IPS DF 19.7 (cell line): Measurements from ENCODE around the gene CAPZA1.

Experiments
- DNase-seq: peaks from one replicate; pipeline ENCODE4 v3.0.0-alpha.2; 2013; ENCODE audit warnings: low read depth, low spot score

Gene CAPZA1

DNA sequence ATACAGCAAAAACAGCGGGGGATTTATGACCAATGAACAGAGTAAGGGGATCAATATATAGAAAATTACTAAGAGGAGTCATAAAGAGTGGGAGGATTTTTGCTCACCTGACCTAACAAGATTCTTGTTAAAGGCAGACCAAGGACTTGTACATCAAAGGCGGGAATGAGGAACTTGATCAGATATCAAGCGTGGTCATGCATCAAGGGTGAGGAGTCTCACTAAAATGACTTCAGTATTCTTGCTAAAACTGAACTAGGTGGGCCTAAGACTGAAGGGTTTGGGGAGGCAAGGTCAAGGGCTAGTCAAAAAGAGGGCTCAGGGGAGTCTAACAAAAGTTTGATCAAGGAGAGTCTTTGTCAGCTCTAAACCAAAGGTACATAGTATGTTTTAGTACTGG, 56.9 kb downstream of the CAPZA1 start:
- no peak for DNase-seq

DNA sequence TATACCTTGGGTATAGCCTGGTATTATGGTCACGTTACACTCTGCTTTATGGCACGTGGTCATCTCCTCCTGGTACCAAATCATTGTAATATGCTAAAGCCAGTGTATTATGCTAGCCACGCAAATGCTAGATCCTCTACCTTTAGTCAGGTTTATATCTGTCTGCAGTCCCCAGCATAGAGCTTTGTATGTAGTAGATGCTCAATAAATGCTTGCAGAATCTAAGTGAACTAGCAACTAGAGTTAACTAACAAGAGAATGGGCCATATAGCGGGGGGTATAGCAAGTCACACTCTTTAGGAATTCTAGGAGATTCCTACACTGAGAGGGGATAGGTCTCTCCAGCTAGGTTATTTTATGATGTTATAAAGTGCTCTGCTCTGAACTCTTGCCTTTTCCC, 57.9 kb downstream of the CAPZA1 start:
- no peak for DNase-seq

DNA sequence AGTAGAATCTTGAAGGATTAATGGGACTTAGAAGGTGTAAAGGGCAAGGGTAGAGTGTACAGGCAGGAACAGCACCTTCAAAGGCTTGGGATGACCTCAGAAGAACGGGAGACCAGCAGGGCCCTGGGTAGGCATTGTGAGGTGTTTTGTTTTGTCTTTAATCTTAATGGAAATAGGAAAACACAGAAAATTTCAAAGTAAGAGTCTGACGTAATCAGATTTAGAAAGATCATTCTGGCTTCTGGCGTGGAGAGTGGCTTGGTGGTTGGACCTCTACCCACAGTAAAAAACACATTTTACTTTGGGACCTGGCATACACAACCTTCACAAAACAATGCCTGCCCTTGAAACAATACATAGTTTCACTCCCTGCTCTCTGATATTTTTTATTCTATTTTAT, 59.0 kb downstream of the CAPZA1 start:
- DNase-seq: no peak

DNA sequence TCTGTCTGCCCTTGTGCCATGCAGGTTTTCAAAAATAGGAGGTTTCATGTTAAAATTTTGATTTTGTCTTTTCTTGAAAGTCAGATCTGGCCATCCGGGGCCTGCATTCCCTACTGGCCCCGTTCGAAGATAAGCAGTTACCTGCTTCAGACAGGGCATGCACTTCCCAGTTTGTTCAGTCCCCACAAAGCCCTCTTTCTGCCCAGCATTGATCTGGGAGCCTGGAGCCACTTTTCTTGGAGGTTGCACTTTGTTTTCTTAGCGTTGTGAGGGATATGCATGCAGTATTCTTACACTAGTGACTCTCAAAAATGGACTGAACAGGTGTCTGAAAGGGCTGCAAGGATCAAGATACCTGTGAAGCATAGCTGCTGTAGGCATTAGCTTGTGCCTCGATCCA, 66.3 kb downstream of the CAPZA1 start:
- DNase-seq: no peak

DNA sequence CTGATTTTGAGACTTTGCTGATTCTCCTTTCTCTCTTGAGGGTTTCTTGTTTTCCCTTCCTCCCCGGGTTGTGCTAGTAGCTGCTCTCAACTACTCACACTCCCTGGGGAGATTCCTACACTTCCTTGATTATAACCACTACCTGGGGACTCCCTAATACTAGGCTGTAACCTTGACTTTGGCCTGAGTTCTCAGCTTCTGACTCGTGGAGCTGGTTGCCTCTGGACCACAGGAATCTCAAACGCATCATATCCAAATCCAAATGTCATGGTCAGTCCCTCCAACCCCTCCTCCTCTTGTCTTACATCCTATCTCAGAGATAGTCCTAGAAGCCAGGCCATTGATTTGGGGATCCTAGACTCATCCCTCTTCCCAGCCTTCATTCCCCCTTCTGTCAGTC, 66.8 kb downstream of the CAPZA1 start:
- no peak for DNase-seq

DNA sequence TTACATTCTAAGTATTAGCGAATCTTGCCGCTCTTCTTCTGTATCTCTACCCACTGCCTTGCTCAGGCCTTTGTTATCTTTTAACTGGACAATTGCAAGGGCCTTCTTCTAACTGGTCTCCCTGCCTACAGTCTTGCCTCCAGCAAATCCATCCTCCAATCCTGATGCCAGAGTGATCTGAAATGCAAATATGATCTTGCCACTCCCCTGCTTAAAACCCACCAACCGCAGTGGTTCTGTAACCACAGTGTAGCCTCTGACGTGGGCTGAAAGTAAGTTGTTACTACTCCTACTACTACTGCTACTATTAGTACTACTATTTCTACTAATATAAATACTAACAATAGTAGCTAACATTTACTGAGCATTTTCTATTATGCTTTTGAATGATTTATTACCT, 67.2 kb downstream of the CAPZA1 start:
- no peak for DNase-seq

DNA sequence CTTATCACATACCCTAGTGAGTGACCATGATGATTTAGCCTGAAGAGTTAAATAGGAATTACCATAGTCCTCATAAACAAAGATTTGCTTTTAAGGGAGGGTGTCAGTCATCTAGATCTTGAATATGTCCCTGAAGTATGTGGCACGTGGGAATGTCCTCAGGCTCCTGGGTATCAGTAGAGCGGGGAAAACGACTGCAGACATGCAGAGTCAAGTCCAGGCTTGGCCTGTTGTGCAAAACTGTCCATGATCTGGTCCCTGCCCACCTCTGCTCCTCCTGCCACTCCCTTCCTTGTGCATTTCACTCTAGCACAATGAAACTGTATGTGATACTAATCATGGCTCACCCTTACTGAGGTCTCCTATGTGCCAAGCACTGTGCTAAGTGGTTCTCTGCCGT, 67.7 kb downstream of the CAPZA1 start:
- DNase-seq: no peak

DNA sequence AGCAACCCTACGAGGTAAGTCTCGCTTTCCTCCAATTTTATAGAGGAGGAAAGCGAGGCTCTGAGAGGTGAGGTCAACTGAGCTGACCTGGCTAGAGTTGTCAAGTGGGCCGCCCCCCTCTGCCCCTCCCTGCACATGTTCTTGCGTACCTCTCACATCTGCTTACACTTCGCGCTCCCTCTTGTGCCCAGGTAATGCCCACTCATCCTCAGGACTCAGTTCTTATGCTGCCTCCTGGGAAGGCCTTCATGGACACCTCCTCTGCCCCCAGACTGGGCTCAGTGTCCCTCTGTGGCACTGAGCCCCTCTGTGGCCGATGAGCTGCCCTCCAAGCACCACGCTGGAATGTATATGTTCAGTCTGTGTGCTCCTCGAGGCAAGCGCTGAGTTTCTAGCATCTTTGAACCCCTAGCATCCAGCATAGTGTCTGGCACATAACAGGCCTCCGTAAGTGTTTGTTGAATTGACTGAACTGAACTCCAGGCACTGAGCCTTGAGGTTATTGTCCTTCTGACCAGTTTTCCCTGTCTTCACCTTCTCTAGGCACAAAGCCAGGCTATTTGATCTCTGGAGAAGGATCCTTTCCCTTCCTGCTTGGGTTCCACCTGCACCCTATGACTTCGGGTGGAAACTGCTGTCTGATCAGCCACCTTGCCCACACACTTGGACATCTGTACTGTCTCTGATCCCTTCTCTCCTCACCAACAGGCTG, 68.3 kb downstream of the CAPZA1 start:
- DNase-seq: no peak

DNA sequence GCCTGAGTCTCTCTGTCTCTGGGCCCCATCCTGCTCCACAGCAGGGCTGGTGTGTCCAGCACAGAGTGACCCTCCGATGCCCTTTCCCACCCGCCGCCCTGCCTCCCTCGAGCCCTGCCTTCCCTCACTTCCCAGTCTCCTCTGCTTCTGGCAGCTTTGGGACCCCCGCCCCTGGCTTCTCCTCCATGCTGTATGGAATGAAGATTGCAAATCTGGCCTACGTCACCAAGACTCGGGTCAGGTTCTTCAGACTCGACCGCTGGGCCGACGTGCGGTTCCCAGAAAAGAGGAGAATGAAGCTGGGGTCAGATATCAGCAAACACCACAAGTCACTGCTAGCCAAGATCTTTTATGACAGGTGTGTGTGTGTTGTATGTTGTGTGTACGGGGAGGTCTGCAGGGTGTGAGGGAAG, 69.2 kb downstream of the CAPZA1 start:
- DNase-seq: no peak

DNA sequence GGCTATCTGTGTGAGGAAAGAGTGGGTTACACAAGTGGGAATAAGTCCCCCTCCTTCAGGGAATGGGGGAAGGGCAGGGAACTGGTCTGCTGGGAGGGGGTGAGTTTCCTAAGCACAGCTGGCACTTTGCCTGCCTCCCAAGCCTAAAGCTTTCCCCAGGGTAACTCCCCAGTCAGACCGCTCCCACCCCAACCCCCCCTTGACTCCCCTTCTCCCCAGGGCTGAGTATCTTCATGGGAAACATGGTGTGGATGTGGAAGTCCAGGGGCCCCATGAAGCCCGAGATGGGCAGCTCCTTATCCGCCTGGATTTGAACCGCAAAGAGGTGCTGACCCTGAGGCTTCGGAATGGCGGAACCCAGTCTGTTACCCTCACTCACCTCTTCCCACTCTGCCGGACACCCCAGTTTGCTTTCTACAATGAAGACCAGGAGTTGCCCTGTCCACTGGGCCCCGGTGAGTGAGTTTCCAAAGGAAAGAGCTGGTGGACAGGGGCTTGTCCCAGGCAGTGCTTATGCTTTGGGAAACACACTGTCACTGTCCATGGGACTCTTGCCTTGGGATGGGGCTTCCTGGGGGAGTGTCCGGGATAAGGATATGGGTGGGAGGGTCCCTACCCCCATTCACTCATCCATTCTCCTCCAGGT, 69.7 kb downstream of the CAPZA1 start:
- no peak for DNase-seq

DNA sequence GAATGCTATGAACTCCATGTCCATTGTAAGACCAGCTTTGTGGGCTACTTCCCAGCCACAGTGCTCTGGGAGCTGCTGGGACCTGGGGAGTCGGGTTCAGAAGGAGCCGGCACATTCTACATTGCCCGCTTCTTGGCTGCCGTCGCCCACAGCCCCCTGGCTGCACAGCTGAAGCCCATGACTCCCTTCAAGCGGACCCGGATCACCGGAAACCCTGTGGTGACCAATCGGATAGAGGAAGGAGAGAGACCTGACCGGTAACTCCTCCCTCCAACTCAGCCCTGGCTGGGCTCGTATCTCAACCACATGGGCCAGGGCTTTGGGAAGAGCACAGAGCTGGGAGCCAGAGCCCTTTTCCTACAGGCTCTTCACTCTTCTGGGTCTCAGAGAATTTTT, 70.2 kb downstream of the CAPZA1 start:
- DNase-seq: no peak

DNA sequence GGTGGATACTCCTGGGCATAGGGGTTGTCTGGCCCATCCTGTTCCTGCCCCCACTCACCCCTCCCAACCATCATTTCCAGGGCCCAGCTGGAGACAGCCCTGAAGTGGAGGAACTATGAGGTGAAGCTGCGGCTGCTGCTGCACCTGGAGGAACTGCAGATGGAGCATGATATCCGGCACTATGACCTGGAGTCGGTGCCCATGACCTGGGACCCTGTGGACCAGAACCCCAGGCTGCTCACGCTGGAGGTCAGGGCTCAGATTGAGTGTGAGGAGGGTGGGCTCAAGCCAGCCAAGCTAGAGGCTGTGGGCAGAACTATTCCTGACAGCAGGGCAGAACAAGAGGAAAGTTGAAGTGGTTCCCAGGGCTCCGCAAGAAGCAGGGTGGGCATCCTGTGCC, 73.0 kb downstream of the CAPZA1 start:
- no peak for DNase-seq

DNA sequence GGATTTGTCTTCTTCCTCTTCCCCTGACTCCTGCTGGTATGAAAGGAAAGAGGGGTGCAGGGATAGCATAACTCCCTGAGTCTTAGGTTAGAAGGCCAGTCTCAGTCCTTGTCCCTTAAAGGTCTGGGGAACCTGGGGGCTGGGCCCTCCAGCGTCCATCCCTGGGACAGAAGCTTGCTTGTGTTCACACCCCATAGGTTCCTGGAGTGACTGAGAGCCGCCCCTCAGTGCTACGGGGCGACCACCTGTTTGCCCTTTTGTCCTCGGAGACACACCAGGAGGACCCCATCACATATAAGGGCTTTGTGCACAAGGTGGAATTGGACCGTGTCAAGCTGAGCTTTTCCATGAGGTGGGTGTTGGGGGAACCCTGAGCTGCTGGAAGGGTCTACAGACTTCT, 74.2 kb downstream of the CAPZA1 start:
- no peak for DNase-seq

DNA sequence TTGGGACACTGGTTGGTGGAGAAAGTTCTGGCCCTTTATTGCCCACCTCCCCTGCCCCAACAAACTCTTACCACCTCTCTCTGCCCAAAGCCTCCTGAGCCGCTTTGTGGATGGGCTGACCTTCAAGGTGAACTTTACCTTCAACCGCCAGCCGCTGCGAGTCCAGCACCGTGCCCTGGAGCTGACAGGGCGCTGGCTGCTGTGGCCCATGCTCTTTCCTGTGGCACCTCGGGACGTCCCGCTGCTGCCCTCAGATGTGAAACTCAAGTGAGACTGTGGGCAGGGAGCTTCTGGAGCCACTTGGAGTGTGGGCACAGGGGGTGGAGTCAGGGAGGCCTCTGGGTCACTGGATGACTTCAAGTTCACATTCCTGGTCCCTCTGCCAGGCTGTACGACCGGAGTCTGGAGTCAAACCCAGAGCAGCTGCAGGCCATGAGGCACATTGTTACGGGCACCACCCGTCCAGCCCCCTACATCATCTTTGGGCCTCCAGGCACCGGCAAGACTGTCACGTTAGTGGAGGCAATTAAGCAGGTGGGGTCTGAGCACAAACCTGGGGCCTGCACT, 74.8 kb downstream of the CAPZA1 start:
- DNase-seq: no peak

DNA sequence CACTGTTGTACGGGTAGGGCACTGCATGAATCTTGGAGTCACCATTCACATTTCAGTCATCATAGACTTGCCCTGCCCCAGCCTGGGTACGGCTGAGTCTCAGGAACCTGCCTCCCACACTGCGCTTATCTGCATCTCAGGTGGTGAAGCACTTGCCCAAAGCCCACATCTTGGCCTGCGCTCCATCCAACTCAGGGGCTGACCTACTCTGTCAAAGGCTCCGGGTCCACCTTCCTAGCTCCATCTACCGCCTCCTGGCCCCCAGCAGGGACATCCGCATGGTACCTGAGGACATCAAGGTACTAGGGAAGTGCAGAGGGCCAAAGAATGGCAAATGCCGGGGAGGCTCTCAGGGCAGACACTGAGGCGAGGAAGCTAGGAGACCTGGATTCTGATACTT, 75.6 kb downstream of the CAPZA1 start:
- no peak for DNase-seq

DNA sequence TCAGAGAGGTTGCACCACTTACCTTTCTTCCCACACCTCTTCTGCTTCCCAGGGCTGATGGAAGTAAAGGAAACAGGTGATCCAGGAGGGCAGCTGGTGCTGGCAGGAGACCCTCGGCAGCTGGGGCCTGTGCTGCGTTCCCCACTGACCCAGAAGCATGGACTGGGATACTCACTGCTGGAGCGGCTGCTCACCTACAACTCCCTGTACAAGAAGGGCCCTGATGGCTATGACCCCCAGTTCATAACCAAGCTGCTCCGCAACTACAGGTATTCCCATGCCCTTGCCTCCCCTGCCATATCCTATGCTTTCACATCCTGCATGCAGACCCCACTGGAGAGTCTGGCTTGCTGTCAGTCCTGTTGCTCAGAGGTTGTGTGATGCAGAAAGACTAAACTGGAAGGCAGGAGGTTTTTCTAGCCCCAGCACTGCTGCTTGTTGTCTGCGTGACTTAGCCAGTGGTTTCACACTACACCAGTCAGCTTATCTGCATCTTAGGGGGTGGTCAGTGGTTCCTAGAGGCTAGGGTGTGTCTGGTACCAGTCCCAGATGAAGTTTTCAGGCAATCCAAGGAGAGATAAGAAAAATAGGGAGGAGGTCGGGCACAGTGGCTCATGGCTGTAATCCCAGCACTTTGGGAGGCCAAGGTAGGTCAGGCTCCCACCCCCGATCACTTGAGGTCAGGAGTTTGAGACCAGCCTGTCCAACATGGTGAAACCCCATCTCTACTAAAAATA, 77.1 kb downstream of the CAPZA1 start:
- no peak for DNase-seq

DNA sequence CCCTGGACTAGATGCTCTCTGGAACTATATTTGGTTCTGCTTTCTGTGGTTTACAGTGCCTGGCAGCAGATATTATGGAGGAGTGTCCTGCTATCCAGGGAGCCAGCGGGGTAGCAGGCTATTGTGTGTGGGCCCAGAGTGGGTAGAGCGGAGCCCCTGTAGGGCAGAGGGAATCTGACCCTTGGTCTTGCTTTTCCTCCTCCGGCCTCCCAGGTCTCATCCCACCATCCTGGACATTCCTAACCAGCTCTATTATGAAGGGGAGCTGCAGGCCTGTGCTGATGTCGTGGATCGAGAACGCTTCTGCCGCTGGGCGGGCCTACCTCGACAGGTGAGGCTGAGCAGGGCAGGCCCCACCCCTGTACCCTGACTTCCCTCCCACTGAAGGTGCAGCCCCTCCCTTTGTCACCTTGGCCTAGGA, 78.2 kb downstream of the CAPZA1 start:
- DNase-seq: no peak

DNA sequence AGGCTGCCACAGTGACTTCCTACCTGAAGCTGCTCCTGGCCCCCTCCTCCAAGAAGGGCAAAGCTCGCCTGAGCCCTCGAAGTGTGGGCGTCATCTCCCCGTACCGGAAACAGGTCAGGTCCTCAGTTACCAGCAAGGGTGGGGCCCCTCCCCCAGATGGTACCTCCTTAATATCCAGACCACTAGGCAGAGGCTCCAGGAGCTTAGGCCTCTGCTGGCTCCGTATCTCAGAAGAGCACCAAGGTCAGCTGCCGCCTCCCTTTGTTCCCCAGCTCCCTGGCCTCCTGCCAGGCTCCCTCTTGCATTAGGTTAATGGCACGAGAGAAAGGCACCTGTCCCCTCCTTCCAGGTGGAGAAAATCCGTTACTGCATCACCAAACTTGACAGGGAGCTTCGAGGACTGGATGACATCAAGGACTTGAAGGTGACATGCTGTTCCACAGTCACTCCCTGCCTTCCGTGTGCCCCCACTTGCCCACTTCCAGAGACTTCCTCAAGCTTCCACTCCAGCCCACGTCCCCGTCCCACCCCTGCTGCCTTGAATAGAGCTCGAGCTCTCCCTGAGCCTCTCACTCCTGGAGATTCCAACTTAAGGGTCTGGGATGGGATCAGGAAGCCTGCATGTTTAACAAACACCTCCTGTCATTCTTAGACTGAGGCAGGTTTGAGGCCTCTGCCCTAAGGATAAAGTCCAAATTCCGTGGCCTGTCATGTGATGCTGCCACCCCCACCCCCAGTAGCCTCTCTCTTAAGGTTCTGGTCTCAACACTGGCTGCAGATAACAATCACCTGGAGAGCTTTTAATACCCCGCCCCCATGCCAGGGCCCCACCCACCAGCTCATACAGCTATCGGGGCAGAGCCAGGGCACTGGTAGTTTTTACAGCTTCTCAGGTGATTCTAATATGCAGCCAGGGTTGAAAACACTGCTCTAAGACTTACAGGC, 79.0 kb downstream of the CAPZA1 start:
- no peak for DNase-seq

DNA sequence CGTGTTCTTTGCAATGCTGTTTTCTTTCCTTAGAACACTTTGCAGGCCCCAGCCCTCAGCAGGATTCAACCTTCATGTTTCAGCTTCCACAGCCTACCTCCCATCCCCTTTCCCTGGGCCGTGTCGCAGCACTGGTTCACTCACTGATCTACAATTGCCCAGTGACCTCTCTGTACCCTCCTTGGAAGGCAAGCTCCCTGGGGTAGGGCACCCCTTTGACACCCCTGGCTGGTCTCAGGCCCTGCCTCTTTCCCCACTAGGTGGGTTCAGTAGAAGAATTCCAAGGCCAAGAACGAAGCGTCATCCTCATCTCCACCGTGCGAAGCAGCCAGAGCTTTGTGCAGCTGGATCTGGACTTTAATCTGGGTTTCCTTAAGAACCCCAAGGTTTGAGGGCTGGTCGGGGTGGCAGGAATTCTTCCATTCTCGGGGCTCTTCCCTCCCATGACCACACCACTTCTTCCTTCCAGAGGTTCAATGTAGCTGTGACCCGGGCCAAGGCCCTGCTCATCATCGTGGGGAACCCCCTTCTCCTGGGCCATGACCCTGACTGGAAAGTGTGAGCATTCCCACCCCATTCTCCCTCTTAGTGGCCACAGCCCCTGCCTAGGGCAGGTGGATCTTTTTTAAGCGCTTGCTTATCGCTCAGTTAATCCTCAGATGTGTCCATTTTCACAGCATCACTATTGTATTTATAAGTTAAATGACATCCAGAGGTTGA, 80.0 kb downstream of the CAPZA1 start:
- no peak for DNase-seq

DNA sequence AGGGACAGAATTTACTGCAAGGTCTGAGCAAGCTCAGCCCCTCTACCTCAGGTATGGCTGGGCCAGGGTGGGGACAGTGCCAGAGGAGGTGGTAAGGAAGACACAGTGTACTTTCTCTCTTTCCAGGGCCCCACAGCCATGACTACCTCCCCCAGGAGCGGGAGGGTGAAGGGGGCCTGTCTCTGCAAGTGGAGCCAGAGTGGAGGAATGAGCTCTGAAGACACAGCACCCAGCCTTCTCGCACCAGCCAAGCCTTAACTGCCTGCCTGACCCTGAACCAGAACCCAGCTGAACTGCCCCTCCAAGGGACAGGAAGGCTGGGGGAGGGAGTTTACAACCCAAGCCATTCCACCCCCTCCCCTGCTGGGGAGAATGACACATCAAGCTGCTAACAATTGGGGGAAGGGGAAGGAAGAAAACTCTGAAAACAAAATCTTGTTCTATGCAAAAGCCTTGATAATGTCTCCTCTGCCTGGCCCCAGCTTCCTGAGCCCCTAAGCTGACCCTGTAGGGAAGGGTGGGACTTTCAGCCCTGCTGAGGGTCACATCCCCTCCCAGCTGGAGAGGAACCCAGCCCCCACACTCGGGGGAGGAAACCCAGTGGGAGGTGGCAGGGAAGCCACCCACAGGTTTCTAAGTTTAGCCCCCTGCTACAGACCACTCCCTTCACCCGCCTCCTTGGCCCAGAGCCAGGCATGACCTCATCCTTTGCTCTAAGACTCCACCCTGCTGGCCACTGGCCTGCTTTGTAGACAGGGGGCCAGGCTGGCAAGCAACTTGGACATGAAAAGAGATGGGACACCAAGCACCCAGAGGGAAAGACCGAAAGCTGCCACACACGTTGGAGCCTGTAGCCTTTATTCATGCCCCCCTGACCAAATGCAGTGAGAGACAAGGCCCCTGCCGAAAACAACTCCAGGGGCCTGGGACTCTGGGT, 80.9 kb downstream of the CAPZA1 start:
- DNase-seq: peak; percentile 64
